ENCODE results near the gene CYLD. TPM values are rescaled to one million over a fixed set of nuclear protein-coding genes. Genes with fewer than 3 reads are reported as not detected.

The CYLD gene
- total and polyA plus RNA-seq, 2 donors (not counting 1 experiment from before 2014, with no cell fraction given) = 30.0 to 160 TPM

DNA sequence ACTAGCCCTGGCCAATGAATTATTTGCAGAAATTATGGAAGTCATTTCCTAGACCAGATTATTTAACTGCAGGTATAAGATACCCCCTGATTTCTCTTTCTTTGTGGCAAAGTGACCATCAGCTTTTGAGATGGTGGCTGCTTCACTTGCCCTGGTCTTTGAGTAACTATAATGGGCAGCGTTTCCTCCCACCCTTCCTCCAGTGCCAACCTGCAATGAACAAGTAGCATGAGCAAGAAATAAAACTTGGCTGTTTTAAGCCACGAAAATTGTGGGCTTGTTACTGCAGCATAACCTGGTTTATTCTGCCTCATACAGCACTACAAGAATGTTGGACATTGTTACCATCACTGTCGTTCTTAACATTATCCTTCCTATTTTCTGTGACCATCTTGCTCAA is 105.3 kb downstream of the CYLD start:
- Histone ChIP-seq H3K4me1 (ENCODE audit: control insufficient read depth in 2 of 2, insufficient read depth in 2 of 2, low read length in 2 of 2) (no peaks in the 10 kb centered on the region), H3K27me3 (replicated peaks in 1 of 4; ENCODE audit: control extremely low read depth in 1 of 4, control insufficient read depth in 3 of 4, insufficient read depth in 4 of 4, low read length in 3 of 4) (peaks cover 0 to 17% (median 0%) of the 10 kb centered on the region in 4 experiments), H4K20me1 (ENCODE audit: control insufficient read depth, insufficient read depth, low read length, poor library complexity, severe bottlenecking) (no peaks in the 10 kb centered on the region), H3K36me3 (replicated peaks in 1 of 2; ENCODE audit: control extremely low read depth in 1 of 2, control insufficient read depth in 1 of 2, extremely low read depth in 1 of 2, insufficient read depth in 2 of 2, low read length in 1 of 2) (no peaks in the 10 kb centered on the region), H2AFZ (ENCODE audit: insufficient read depth, low read depth, low read length, poor library complexity, severe bottlenecking) (no peak overlapping the region), H3K9me3 (ENCODE audit: control extremely low read depth in 1 of 3, control insufficient read depth in 2 of 3, insufficient read depth in 1 of 3, low read length in 2 of 3) (peaks cover 0 to under 1% (median 0%) of the 10 kb centered on the region in 3 donors), H3K79me2 (ENCODE audit: control insufficient read depth, insufficient read depth, low read length) (no peaks in the 10 kb centered on the region), H3K9ac (ENCODE audit: low read length) (no peak overlapping the region), H3K4me3 (ENCODE audit: control extremely low read depth in 1 of 5, extremely low read depth in 1 of 5, insufficient read depth in 1 of 5, low read depth in 2 of 5, low read length in 4 of 5) (no peak overlapping the region), H3K4me2 (replicated peaks; ENCODE audit: low read depth, low read length, poor library complexity, severe bottlenecking) (no peak overlapping the region), H3K27ac (ENCODE audit: low read length in 2 of 2) (no peak overlapping the region)
- ChIA-PET POLR2A (no interaction called here), CTCF (no interaction called here)
- Mint-ChIP-seq H3K27ac (no peak overlapping the region), H3K9me3 (ENCODE audit: insufficient read depth) (no peaks in the 10 kb centered on the region), H3K4me3 (no peak overlapping the region), H3K27me3 (peaks cover 31% of the 10 kb centered on the region), H3K4me1 (no peaks in the 10 kb centered on the region)
- 61% methylated on average over 2 of the region's 3 CpGs for WGBS (ENCODE audit: insufficient coverage)
- ATAC-seq (ENCODE audit: low read depth) (no peak), DNase-seq (no peak)
- TF ChIP-seq EZH2 (IDR thresholded peaks at IDR 0.05; ENCODE audit: borderline replicate concordance, insufficient read depth, low read depth, low read length, poor library complexity, severe bottlenecking) = no peak
- TF ChIP-seq, protein P1, sequence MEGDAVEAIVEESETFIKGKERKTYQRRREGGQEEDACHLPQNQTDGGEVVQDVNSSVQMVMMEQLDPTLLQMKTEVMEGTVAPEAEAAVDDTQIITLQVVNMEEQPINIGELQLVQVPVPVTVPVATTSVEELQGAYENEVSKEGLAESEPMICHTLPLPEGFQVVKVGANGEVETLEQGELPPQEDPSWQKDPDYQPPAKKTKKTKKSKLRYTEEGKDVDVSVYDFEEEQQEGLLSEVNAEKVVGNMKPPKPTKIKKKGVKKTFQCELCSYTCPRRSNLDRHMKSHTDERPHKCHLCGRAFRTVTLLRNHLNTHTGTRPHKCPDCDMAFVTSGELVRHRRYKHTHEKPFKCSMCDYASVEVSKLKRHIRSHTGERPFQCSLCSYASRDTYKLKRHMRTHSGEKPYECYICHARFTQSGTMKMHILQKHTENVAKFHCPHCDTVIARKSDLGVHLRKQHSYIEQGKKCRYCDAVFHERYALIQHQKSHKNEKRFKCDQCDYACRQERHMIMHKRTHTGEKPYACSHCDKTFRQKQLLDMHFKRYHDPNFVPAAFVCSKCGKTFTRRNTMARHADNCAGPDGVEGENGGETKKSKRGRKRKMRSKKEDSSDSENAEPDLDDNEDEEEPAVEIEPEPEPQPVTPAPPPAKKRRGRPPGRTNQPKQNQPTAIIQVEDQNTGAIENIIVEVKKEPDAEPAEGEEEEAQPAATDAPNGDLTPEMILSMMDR (IDR thresholded peaks at IDR 0.05) = no peak
- intact Hi-C loops (cut with micrococcal nuclease) = no loop called here

DNA sequence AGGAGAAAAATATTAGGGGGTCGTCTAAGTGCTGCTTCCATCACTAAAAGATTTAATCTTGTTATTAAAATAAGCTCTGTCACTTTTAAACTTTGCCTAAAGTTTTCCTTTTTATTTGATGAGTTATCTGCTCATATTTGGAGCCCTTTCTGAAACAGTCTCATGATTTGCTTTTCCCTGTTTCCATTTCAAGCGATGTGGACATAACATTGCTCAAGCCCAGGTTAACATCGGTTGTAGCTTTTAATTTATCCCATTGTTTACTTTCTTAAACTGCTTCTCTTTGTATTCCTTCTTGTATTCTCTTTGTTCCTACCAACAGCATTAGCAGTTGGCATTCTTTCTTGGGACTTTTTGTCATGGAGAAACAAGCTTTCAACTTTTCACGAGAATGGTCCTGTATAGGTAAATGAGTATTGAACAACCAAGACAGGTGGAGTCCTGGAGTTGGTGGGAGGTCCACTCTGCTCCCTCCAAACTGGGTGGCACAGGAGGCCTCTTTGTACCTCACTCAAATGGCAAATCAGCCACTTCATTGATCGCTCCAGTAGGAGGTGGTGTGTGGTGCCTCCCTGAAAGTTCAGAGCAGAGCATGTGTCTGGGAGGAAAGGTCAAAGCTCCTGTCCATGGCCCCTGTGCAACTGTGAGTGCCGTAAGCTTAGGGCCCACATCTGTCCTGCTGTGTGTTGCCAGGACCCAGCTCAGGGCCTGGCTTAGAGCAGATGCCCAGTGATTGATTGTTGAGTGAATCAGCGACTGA is 107.0 kb downstream of the CYLD start:
- Histone ChIP-seq H4K20me1 (ENCODE audit: control insufficient read depth, insufficient read depth, low read length, poor library complexity, severe bottlenecking) (no peaks in the 10 kb centered on the region), H2AFZ (ENCODE audit: insufficient read depth, low read depth, low read length, poor library complexity, severe bottlenecking) (no peak overlapping the region), H3K4me3 (ENCODE audit: control extremely low read depth in 1 of 5, extremely low read depth in 1 of 5, insufficient read depth in 1 of 5, low read depth in 2 of 5, low read length in 4 of 5) (no peak overlapping the region), H3K36me3 (replicated peaks in 1 of 2; ENCODE audit: control extremely low read depth in 1 of 2, control insufficient read depth in 1 of 2, extremely low read depth in 1 of 2, insufficient read depth in 2 of 2, low read length in 1 of 2) (no peaks in the 10 kb centered on the region), H3K27ac (ENCODE audit: low read length in 2 of 2) (no peak overlapping the region), H3K9me3 (ENCODE audit: control extremely low read depth in 1 of 3, control insufficient read depth in 2 of 3, insufficient read depth in 1 of 3, low read length in 2 of 3) (peaks cover 0 to 5% (median 0%) of the 10 kb centered on the region in 3 donors), H3K9ac (ENCODE audit: low read length) (no peak overlapping the region), H3K4me1 (ENCODE audit: control insufficient read depth in 2 of 2, insufficient read depth in 2 of 2, low read length in 2 of 2) (no peaks in the 10 kb centered on the region), H3K27me3 (replicated peaks in 1 of 4; ENCODE audit: control extremely low read depth in 1 of 4, control insufficient read depth in 3 of 4, insufficient read depth in 4 of 4, low read length in 3 of 4) (peaks cover 0 to 17% (median 0%) of the 10 kb centered on the region in 4 experiments), H3K4me2 (replicated peaks; ENCODE audit: low read depth, low read length, poor library complexity, severe bottlenecking) (no peak overlapping the region), H3K79me2 (ENCODE audit: control insufficient read depth, insufficient read depth, low read length) (no peaks in the 10 kb centered on the region)
- H3K4me3 Mint-ChIP-seq = no peak overlapping the region
- H3K9me3 Mint-ChIP-seq (ENCODE audit: insufficient read depth) = no peaks in the 10 kb centered on the region
- H3K4me1 Mint-ChIP-seq = no peaks in the 10 kb centered on the region
- ChIA-PET CTCF (no interaction called here), POLR2A (no interaction called here)
- TF ChIP-seq, protein P1 (IDR thresholded peaks at IDR 0.05) = no peak
- TF ChIP-seq EZH2 (IDR thresholded peaks at IDR 0.05; ENCODE audit: borderline replicate concordance, insufficient read depth, low read depth, low read length, poor library complexity, severe bottlenecking) = no peak
- ATAC-seq (ENCODE audit: low read depth) = no peak
- peaks cover 30% of the 10 kb centered on the region for H3K27me3 Mint-ChIP-seq
- 92% methylated on average over 5 of the region's 7 CpGs for WGBS (ENCODE audit: insufficient coverage)
- DNase-seq = no peak
- no peak overlapping the region for H3K27ac Mint-ChIP-seq
- intact Hi-C loops (cut with micrococcal nuclease) = no loop called here
